ENCODE measurements around the gene MFAP3.

DNA sequence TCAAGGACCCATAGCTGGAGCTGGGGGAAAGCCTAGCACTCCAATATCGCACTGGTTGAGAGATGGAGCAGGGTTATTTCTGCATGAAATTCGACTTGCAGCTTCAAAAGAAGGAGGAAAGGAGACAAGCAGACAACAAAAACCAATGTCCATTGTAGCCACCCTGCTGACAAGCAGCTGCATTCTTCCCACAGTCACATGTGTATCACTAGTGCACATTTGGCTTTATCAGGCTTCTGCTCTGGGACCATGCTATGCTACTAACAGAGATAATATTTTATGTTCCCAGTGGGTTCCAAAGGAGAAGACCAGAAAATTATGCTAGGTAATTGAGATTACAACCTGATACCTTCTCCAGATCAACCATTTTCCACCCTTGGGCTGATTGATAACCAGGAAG, 59.7 kb downstream of the MFAP3 start:
- no peak for TF ChIP-seq POLR2A (IDR thresholded peaks at IDR 0.05)
- TF ChIP-seq, protein P1, sequence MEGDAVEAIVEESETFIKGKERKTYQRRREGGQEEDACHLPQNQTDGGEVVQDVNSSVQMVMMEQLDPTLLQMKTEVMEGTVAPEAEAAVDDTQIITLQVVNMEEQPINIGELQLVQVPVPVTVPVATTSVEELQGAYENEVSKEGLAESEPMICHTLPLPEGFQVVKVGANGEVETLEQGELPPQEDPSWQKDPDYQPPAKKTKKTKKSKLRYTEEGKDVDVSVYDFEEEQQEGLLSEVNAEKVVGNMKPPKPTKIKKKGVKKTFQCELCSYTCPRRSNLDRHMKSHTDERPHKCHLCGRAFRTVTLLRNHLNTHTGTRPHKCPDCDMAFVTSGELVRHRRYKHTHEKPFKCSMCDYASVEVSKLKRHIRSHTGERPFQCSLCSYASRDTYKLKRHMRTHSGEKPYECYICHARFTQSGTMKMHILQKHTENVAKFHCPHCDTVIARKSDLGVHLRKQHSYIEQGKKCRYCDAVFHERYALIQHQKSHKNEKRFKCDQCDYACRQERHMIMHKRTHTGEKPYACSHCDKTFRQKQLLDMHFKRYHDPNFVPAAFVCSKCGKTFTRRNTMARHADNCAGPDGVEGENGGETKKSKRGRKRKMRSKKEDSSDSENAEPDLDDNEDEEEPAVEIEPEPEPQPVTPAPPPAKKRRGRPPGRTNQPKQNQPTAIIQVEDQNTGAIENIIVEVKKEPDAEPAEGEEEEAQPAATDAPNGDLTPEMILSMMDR (IDR thresholded peaks at IDR 0.05), result no peak
- no peak for TF ChIP-seq EP300 (IDR thresholded peaks at IDR 0.05)

Data from ovary (tissue), 3 donors.